ENCODE data around the gene ZC4H2.
"Not testable (repeated sequence)": the region's sequence is repeated elsewhere in the genome, so short reads cannot be mapped to it uniquely, and the experiment has no call there.

ZC4H2 gene

GRCh38 chrX:64975491-64975890 is 759 bp downstream of the ZC4H2 start:
- peak overlapping the region; percentile 67 for H3K4me3 ChIP-seq (ENCODE audit: insufficient read depth, low read depth, low read length, poor library complexity, severe bottlenecking)
- no peaks in the 10 kb centered on the region for H3K9me3 ChIP-seq (ENCODE audit: control insufficient read depth, low read length)
- H3K27me3 ChIP-seq (replicated peaks; ENCODE audit: control insufficient read depth, insufficient read depth, low read length, poor library complexity, severe bottlenecking), result no peaks in the 10 kb centered on the region
- peak overlapping the region; percentile 25 for H3K27ac ChIP-seq (ENCODE audit: insufficient read depth, low read length, poor library complexity, severe bottlenecking)
- H3K4me1 ChIP-seq (ENCODE audit: control insufficient read depth, insufficient read depth, low read length, poor library complexity, severe bottlenecking), result no peaks in the 10 kb centered on the region
- DNase-seq, result peak in 2 of 3 donors; percentile 0 to 1
- H3K36me3 ChIP-seq (ENCODE audit: control insufficient read depth, insufficient read depth, low read length), result no peaks in the 10 kb centered on the region

- peaks cover 3% of the 10 kb centered on the region for H3K9me3 ChIP-seq (ENCODE audit: control insufficient read depth, low read length)
- DNase-seq, result no peak
- no peaks in the 10 kb centered on the region for H3K4me1 ChIP-seq (ENCODE audit: control insufficient read depth, insufficient read depth, low read length, poor library complexity, severe bottlenecking)
- H3K4me3 ChIP-seq (ENCODE audit: insufficient read depth, low read depth, low read length, poor library complexity, severe bottlenecking), result no peak overlapping the region
- H3K36me3 ChIP-seq (ENCODE audit: control insufficient read depth, insufficient read depth, low read length), result no peaks in the 10 kb centered on the region
- no peaks in the 10 kb centered on the region for H3K27me3 ChIP-seq (replicated peaks; ENCODE audit: control insufficient read depth, insufficient read depth, low read length, poor library complexity, severe bottlenecking)
- H3K27ac ChIP-seq (ENCODE audit: insufficient read depth, low read length, poor library complexity, severe bottlenecking), result no peak overlapping the region
Observed at GRCh38 chrX:64925480-64925879, 50.8 kb downstream of the ZC4H2 start.

GRCh38 chrX:64908121-64908520 is 68.1 kb downstream of the ZC4H2 start:
- Histone ChIP-seq H3K4me3 (ENCODE audit: insufficient read depth, low read depth, low read length, poor library complexity, severe bottlenecking) (no peak overlapping the region), H3K27ac (ENCODE audit: insufficient read depth, low read length, poor library complexity, severe bottlenecking) (no peak overlapping the region), H3K27me3 (replicated peaks; ENCODE audit: control insufficient read depth, insufficient read depth, low read length, poor library complexity, severe bottlenecking) (no peaks in the 10 kb centered on the region), H3K36me3 (ENCODE audit: control insufficient read depth, insufficient read depth, low read length) (no peaks in the 10 kb centered on the region), H3K9me3 (ENCODE audit: control insufficient read depth, low read length) (no peaks in the 10 kb centered on the region), H3K4me1 (ENCODE audit: control insufficient read depth, insufficient read depth, low read length, poor library complexity, severe bottlenecking) (no peaks in the 10 kb centered on the region)
- no peak for DNase-seq

GRCh38 chrX:64894454-64895038 is 81.7 kb downstream of the ZC4H2 start:
- no peaks in the 10 kb centered on the region for H3K36me3 ChIP-seq (ENCODE audit: control insufficient read depth, insufficient read depth, low read length)

GRCh38 chrX:64885850-64886249 is 90.4 kb downstream of the ZC4H2 start:
- H3K4me3 ChIP-seq (ENCODE audit: insufficient read depth, low read depth, low read length, poor library complexity, severe bottlenecking), result no peak overlapping the region

More at GRCh38 chrX:64894454-64895038, 81.7 kb downstream of the ZC4H2 start:
- Histone ChIP-seq H3K27me3 (replicated peaks; ENCODE audit: control insufficient read depth, insufficient read depth, low read length, poor library complexity, severe bottlenecking) (no peaks in the 10 kb centered on the region), H3K9me3 (ENCODE audit: control insufficient read depth, low read length) (no peaks in the 10 kb centered on the region), H3K4me1 (ENCODE audit: control insufficient read depth, insufficient read depth, low read length, poor library complexity, severe bottlenecking) (no peaks in the 10 kb centered on the region), H3K27ac (ENCODE audit: insufficient read depth, low read length, poor library complexity, severe bottlenecking) (no peak overlapping the region), H3K4me3 (ENCODE audit: insufficient read depth, low read depth, low read length, poor library complexity, severe bottlenecking) (no peak overlapping the region)
- DNase-seq, result peak in 1 of 3 donors; percentile 6

GRCh38 chrX:64878709-64879108 is 97.5 kb downstream of the ZC4H2 start:
- H3K4me3 ChIP-seq (ENCODE audit: insufficient read depth, low read depth, low read length, poor library complexity, severe bottlenecking); H3K9me3 ChIP-seq (ENCODE audit: control insufficient read depth, low read length); H3K36me3 ChIP-seq (ENCODE audit: control insufficient read depth, insufficient read depth, low read length); H3K4me1 ChIP-seq (ENCODE audit: control insufficient read depth, insufficient read depth, low read length, poor library complexity, severe bottlenecking); H3K27ac ChIP-seq (ENCODE audit: insufficient read depth, low read length, poor library complexity, severe bottlenecking); H3K27me3 ChIP-seq (replicated peaks; ENCODE audit: control insufficient read depth, insufficient read depth, low read length, poor library complexity, severe bottlenecking); DNase-seq: not testable (repeated sequence)

More at GRCh38 chrX:64885850-64886249, 90.4 kb downstream of the ZC4H2 start:
- no peaks in the 10 kb centered on the region for H3K27me3 ChIP-seq (replicated peaks; ENCODE audit: control insufficient read depth, insufficient read depth, low read length, poor library complexity, severe bottlenecking)
- no peaks in the 10 kb centered on the region for H3K4me1 ChIP-seq (ENCODE audit: control insufficient read depth, insufficient read depth, low read length, poor library complexity, severe bottlenecking)
- no peak for DNase-seq
- no peaks in the 10 kb centered on the region for H3K9me3 ChIP-seq (ENCODE audit: control insufficient read depth, low read length)
- H3K36me3 ChIP-seq (ENCODE audit: control insufficient read depth, insufficient read depth, low read length), result no peaks in the 10 kb centered on the region
- no peak overlapping the region for H3K27ac ChIP-seq (ENCODE audit: insufficient read depth, low read length, poor library complexity, severe bottlenecking)

GRCh38 chrX:64867217-64867616 is 109.0 kb downstream of the ZC4H2 start:
- Histone ChIP-seq H3K27me3 (replicated peaks; ENCODE audit: control insufficient read depth, insufficient read depth, low read length, poor library complexity, severe bottlenecking) (no peaks in the 10 kb centered on the region), H3K4me1 (ENCODE audit: control insufficient read depth, insufficient read depth, low read length, poor library complexity, severe bottlenecking) (no peaks in the 10 kb centered on the region), H3K27ac (ENCODE audit: insufficient read depth, low read length, poor library complexity, severe bottlenecking) (no peak overlapping the region), H3K36me3 (ENCODE audit: control insufficient read depth, insufficient read depth, low read length) (no peaks in the 10 kb centered on the region), H3K4me3 (ENCODE audit: insufficient read depth, low read depth, low read length, poor library complexity, severe bottlenecking) (no peak overlapping the region), H3K9me3 (ENCODE audit: control insufficient read depth, low read length) (no peaks in the 10 kb centered on the region)
- no peak for DNase-seq

Data from effector memory CD4-positive, alpha-beta T cell (primary cell).